Measurements from ENCODE around the gene EIF3D.

EIF3D gene

GRCh38 chr22:36472689-36473088 lies 56.3 kb downstream of the EIF3D start:
- DNase-seq: no peak
- no peak overlapping the region for H3K4me3 ChIP-seq (ENCODE audit: low read depth, low read length)
- H3K27me3 ChIP-seq (ENCODE audit: insufficient read depth, low read depth, severe bottlenecking): no peaks in the 10 kb centered on the region
- H3K27ac ChIP-seq: no peak overlapping the region
- no peaks in the 10 kb centered on the region for H3K9me3 ChIP-seq (ENCODE audit: severe bottlenecking)
- peaks cover 40% of the 10 kb centered on the region for H3K36me3 ChIP-seq
- no peak for TF ChIP-seq CTCF (IDR thresholded peaks at IDR 0.05; ENCODE audit: low read depth, low read length)

- no peak for DNase-seq
- no peak overlapping the region for H3K4me3 ChIP-seq (ENCODE audit: low read depth, low read length)
- no peaks in the 10 kb centered on the region for H3K9me3 ChIP-seq (ENCODE audit: severe bottlenecking)
- TF ChIP-seq CTCF (IDR thresholded peaks at IDR 0.05; ENCODE audit: low read depth, low read length): no peak
- no peaks in the 10 kb centered on the region for H3K27me3 ChIP-seq (ENCODE audit: insufficient read depth, low read depth, severe bottlenecking)
- H3K36me3 ChIP-seq: peaks cover 28% of the 10 kb centered on the region
- H3K27ac ChIP-seq: no peak overlapping the region
These were observed 57.6 kb downstream of the EIF3D start for GRCh38 chr22:36471341-36471821.

- peaks cover 24% of the 10 kb centered on the region for H3K36me3 ChIP-seq
- no peaks in the 10 kb centered on the region for H3K9me3 ChIP-seq (ENCODE audit: severe bottlenecking)
- H3K27me3 ChIP-seq (ENCODE audit: insufficient read depth, low read depth, severe bottlenecking): no peaks in the 10 kb centered on the region
- TF ChIP-seq CTCF (IDR thresholded peaks at IDR 0.05; ENCODE audit: low read depth, low read length): no peak
- DNase-seq: no peak
- no peak overlapping the region for H3K4me3 ChIP-seq (ENCODE audit: low read depth, low read length)
- no peak overlapping the region for H3K27ac ChIP-seq
These were observed 58.0 kb downstream of the EIF3D start for GRCh38 chr22:36470994-36471331.

GRCh38 chr22:36470162-36470993 lies 58.6 kb downstream of the EIF3D start:
- Histone ChIP-seq H3K27ac (no peak overlapping the region), H3K4me3 (ENCODE audit: low read depth, low read length) (no peak overlapping the region), H3K9me3 (ENCODE audit: severe bottlenecking) (no peaks in the 10 kb centered on the region), H3K27me3 (ENCODE audit: insufficient read depth, low read depth, severe bottlenecking) (no peaks in the 10 kb centered on the region), H3K36me3 (peaks cover 18% of the 10 kb centered on the region)
- peak; percentile 79 for DNase-seq
- TF ChIP-seq CTCF (IDR thresholded peaks at IDR 0.05; ENCODE audit: low read depth, low read length): peak; percentile 96

GRCh38 chr22:36469094-36469710 lies 59.8 kb downstream of the EIF3D start:
- Histone ChIP-seq H3K27ac (no peak overlapping the region), H3K4me3 (ENCODE audit: low read depth, low read length) (no peak overlapping the region), H3K36me3 (peaks cover 8% of the 10 kb centered on the region), H3K9me3 (ENCODE audit: severe bottlenecking) (no peaks in the 10 kb centered on the region), H3K27me3 (ENCODE audit: insufficient read depth, low read depth, severe bottlenecking) (no peaks in the 10 kb centered on the region)
- no peak for TF ChIP-seq CTCF (IDR thresholded peaks at IDR 0.05; ENCODE audit: low read depth, low read length)
- no peak for DNase-seq

Data from WERI-Rb-1 (cell line).